OCI-LY7 (cell line): ENCODE measurements around the gene GRAMD2A. TPM values are rescaled to one million over a fixed set of nuclear protein-coding genes. Genes with fewer than 3 reads are reported as not detected.

Experiments used
- BruUV-seq: library from RNA; stranded (reverse); fragments of 400-500 nt; replicated peaks from 2 replicates; lab custom pipeline; 2021; lab: Mats Ljungman, UMichigan
- CTCF ChIA-PET: fragments of 300-600 bp; sonication (Branson Sonifier 250); formaldehyde crosslinking; loops from one replicate; lab custom pipeline; 2022; ENCODE audit warnings: antibody characterized with exemption; ENCODE audit not compliant: unreplicated experiment; lab: Charles Lee
- POLR2A ChIA-PET: fragments of 300-600 bp; sonication (Branson Sonifier 250); formaldehyde crosslinking; loops from one replicate; lab custom pipeline; 2022; ENCODE audit warnings: antibody characterized with exemption; lab: Charles Lee
- DNase-seq: peaks from one replicate; pipeline ENCODE4 v3.0.0-alpha.2; 2015; ENCODE audit warnings: low spot score
- H2AFZ ChIP-seq: fragments of 200-600 bp; sonication (generic), shearing (Covaris generic); 2 replicates; pipeline ENCODE4 v1.6.1; 2014; ENCODE audit warnings: mild to moderate bottlenecking, antibody characterized with exemption, low read length, moderate library complexity
- H3K27ac ChIP-seq: fragments of 200-600 bp; sonication (generic); 2 replicates; pipeline ENCODE4 v1.5.1; 2014; ENCODE audit warnings: mixed run types, low read depth, mild to moderate bottlenecking, moderate library complexity, low read length, inconsistent platforms; ENCODE audit not compliant: poor library complexity, severe bottlenecking
- H3K36me3 ChIP-seq: fragments of 200-600 bp; sonication (generic); 2 replicates; pipeline ENCODE4 v1.6.1; 2014; ENCODE audit warnings: mild to moderate bottlenecking, antibody characterized with exemption, low read length, moderate library complexity, mixed read lengths; ENCODE audit not compliant: insufficient read depth
- H3K4me1 ChIP-seq: fragments of 200-600 bp; sonication (generic); 2 replicates; pipeline ENCODE4 v1.5.1; 2014; ENCODE audit warnings: mild to moderate bottlenecking, low read length; ENCODE audit not compliant: insufficient read depth, poor library complexity, severe bottlenecking
- H3K4me2 ChIP-seq: fragments of 200-600 bp; sonication (generic); 2 replicates; pipeline ENCODE4 v1.6.1; 2014; ENCODE audit warnings: mild to moderate bottlenecking, low read length
- H3K4me3 ChIP-seq: fragments of 200-600 bp; sonication (generic); 2 replicates; pipeline ENCODE4 v1.5.1; 2014; ENCODE audit warnings: mild to moderate bottlenecking, low read depth, low read length; ENCODE audit not compliant: poor library complexity, severe bottlenecking
- H3K79me2 ChIP-seq: fragments of 200-600 bp; sonication (generic); 2 replicates; pipeline ENCODE4 v1.6.1; 2016; ENCODE audit warnings: low read depth, mild to moderate bottlenecking, low read length, moderate library complexity, mixed read lengths; ENCODE audit not compliant: insufficient read depth
- H3K9me2 ChIP-seq: fragments of 200-600 bp; sonication (generic); 2 replicates; pipeline ENCODE4 v1.6.1; 2016; ENCODE audit warnings: mild to moderate bottlenecking, low read length, mixed read lengths; ENCODE audit not compliant: insufficient read depth
- H3K9me3 ChIP-seq: fragments of 200-600 bp; sonication (generic); 2 replicates; pipeline ENCODE4 v1.6.1; 2014; ENCODE audit warnings: mild to moderate bottlenecking, mixed run types, low read length, mixed read lengths
- H4K20me1 ChIP-seq: fragments of 200-600 bp; sonication (generic); 2 replicates; pipeline ENCODE4 v1.6.1; 2014; ENCODE audit warnings: mild to moderate bottlenecking, antibody characterized with exemption, low read length, moderate library complexity, mixed read lengths; ENCODE audit not compliant: insufficient read depth
- CTCF ChIP-seq: fragments of 200-600 bp; sonication (generic); conservative IDR thresholded peaks from 2 replicates; pipeline ENCODE4 v1.5.1; 2014; ENCODE audit warnings: mild to moderate bottlenecking, antibody characterized with exemption, low read length, moderate library complexity, mixed read lengths
- EZH2phosphoT487 ChIP-seq: fragments of 200-600 bp; sonication (generic); IDR thresholded peaks from 2 replicates; pipeline ENCODE4 v1.6.1; 2018; ENCODE audit warnings: low read depth, borderline replicate concordance, mild to moderate bottlenecking, mixed run types, antibody characterized with exemption, low read length, moderate library complexity, mixed read lengths
- intact Hi-C: fragments of 100-400 bp; cut with micrococcal nuclease; formaldehyde crosslinking; loops from one replicate; pipeline ENCODE4 v1.10.0; 2022; ENCODE audit not compliant: unreplicated experiment
- total RNA-seq, 2 experiments: library from RNA; depleted of rRNA in 1 of 2; stranded (reverse); fragments of >200 nt in 1 of 2; shearing (Covaris generic) in 1 of 2; gene quantifications; 2 replicates each; pipeline ENCODE4 v1.2.3, GENCODE V29; 2014 to 2022

Gene GRAMD2A
- total RNA-seq, 2 experiments from 2014 or later, result not detected

- Histone ChIP-seq H3K4me2 (no peak overlapping the region), H3K79me2 (no peaks in the 10 kb centered on the region), H4K20me1 (no peaks in the 10 kb centered on the region), H3K4me1 (no peaks in the 10 kb centered on the region), H3K4me3 (no peak overlapping the region), H2AFZ (no peak overlapping the region), H3K9me2 (no peaks in the 10 kb centered on the region), H3K27ac (no peak overlapping the region), H3K36me3 (no peaks in the 10 kb centered on the region), H3K9me3 (no peaks in the 10 kb centered on the region)
- CTCF ChIA-PET, result interaction anchor here (0.6 kb wide), 1 partner anchor 387 kb away, joined by 3 read pairs; no protein-coding TSS in a partner anchor
- no peak for DNase-seq
- no TSS peak for BruUV-seq
- POLR2A ChIA-PET, result interaction anchor here (0.5 kb wide), 1 partner anchor 105 kb away, joined by 4 read pairs; no protein-coding TSS in a partner anchor
- intact Hi-C loops, result no loop called here
- TF ChIP-seq CTCF (no peak), EZH2phosphoT487 (no peak)
These were observed 28.2 kb downstream of the GRAMD2A start for GRCh38 chr15:72169236-72169920.

- Histone ChIP-seq H3K27ac (no peak overlapping the region), H3K79me2 (no peaks in the 10 kb centered on the region), H3K36me3 (no peaks in the 10 kb centered on the region), H3K9me3 (no peaks in the 10 kb centered on the region), H4K20me1 (no peaks in the 10 kb centered on the region), H3K4me3 (no peak overlapping the region), H3K4me1 (no peaks in the 10 kb centered on the region), H3K4me2 (no peak overlapping the region), H2AFZ (no peak overlapping the region), H3K9me2 (no peaks in the 10 kb centered on the region)
- CTCF ChIA-PET, result no interaction called here
- POLR2A ChIA-PET, result no interaction called here
- no peak for DNase-seq
- TF ChIP-seq EZH2phosphoT487 (no peak), CTCF (no peak)
- no TSS peak for BruUV-seq
- intact Hi-C loops, result no loop called here
These were observed 28.8 kb downstream of the GRAMD2A start for GRCh38 chr15:72168808-72169190.

GRCh38 chr15:72168131-72168807, 29.3 kb downstream of the GRAMD2A start:
- H3K4me3 ChIP-seq, result no peak overlapping the region
- no TSS peak for BruUV-seq

More at GRCh38 chr15:72168131-72168807, 29.3 kb downstream of the GRAMD2A start:
- H2AFZ ChIP-seq, result no peak overlapping the region
- no peaks in the 10 kb centered on the region for H3K9me3 ChIP-seq
- no peaks in the 10 kb centered on the region for H3K4me1 ChIP-seq
- H4K20me1 ChIP-seq, result no peaks in the 10 kb centered on the region
- no peaks in the 10 kb centered on the region for H3K79me2 ChIP-seq
- ChIA-PET CTCF (no interaction called here), POLR2A (no interaction called here)
- H3K4me2 ChIP-seq, result no peak overlapping the region
- DNase-seq, result no peak
- H3K27ac ChIP-seq, result no peak overlapping the region
- intact Hi-C loops, result no loop called here
- no peaks in the 10 kb centered on the region for H3K36me3 ChIP-seq
- TF ChIP-seq EZH2phosphoT487 (no peak), CTCF (no peak)
- no peaks in the 10 kb centered on the region for H3K9me2 ChIP-seq
